BJ (cell line): ENCODE measurements around the gene NPY5R. TPM values are rescaled to one million over a fixed set of nuclear protein-coding genes. Genes with fewer than 3 reads are reported as not detected.

Experiments used
- CTCF ChIA-PET: fragments of 350-600 bp; formaldehyde crosslinking; extraction: SDS; loops from one replicate; lab custom pipeline; 2021; ENCODE audit warnings: antibody characterized with exemption, inconsistent platforms; lab: Yijun Ruan, JAX
- POLR2A ChIA-PET: fragments of 300-600 bp; sonication (Branson Sonifier 250); formaldehyde crosslinking; extraction: SDS; loops from one replicate; lab custom pipeline; 2021; ENCODE audit warnings: antibody characterized with exemption; lab: Charles Lee
- DNase-seq: peaks from one replicate; pipeline ENCODE4 v3.0.0-alpha.2; 2011; ENCODE audit warnings: low read depth
- H3K27me3 ChIP-seq: 2 replicates; pipeline ENCODE4 v1.6.0; 2011; ENCODE audit warnings: low read length; ENCODE audit not compliant: control insufficient read depth, insufficient read depth
- H3K36me3 ChIP-seq: 2 replicates; pipeline ENCODE4 v1.5.1; 2011; ENCODE audit warnings: low read length; ENCODE audit not compliant: control insufficient read depth, insufficient read depth
- H3K4me3 ChIP-seq: 2 replicates; pipeline ENCODE4 v1.5.1; 2011; ENCODE audit warnings: low read depth, mild to moderate bottlenecking, control low read depth, low read length
- polyA minus RNA-seq: library from RNA; depleted of rRNA, polyadenylated mRNA; stranded (reverse); fragments of >200 nt; gene quantifications from 2 replicates; pipeline ENCODE4 v1.2.3, GENCODE V29; 2011; rRNA and poly(A)+ RNA removed
- polyA plus RNA-seq: library from polyadenylated mRNA; depleted of rRNA; stranded (reverse); fragments of >200 nt; gene quantifications from 2 replicates; pipeline ENCODE4 v1.2.3, GENCODE V29; 2011; rRNA removed
- TF ChIP-seq, protein P1 (sequence below): IDR thresholded peaks from 2 replicates; pipeline ENCODE4 v1.5.1; 2011; ENCODE audit warnings: low read depth, mild to moderate bottlenecking, control low read depth, inconsistent platforms, low read length, moderate library complexity; ENCODE audit not compliant: insufficient read depth

The NPY5R gene
- polyA plus RNA-seq: not detected in 2 replicates
- not detected in 2 replicates for polyA minus RNA-seq

DNA sequence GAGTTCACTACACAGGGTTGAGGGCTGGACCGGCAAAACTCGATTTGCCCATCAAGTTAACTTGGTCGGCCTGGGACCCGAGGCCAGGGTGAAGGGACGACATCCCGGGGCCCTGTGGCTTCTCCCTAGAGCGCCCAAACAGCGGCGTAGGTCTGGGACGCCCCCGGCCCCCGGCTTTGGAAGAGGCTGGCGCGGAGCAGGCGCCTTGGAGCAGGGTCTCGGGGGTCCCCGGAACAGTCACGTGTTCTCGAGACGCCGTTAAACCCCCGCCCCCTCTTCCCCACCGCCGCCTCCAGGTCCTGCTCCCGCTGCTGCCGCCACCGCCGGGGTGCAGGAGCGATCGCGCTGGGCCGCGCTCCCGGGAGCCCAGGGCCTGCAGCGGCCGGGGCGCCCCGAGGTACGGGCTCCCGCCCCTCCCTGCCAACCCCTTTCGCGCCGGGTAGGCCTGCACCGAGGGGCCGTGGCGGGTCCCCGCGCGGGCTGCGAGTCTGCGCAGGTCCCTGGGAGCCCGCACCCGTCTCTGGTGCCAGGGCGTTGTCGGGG, at the start of gene NPY5R:
Gene NPY5R (plus strand): TSS at position 289 of the 543 bp plus-strand sequence. CDS start 6,382 bp downstream, outside the sequence.
- no peak for DNase-seq
- Histone ChIP-seq H3K4me3 (no peak within 1 kb of the TSS), H3K27me3 (peaks cover 11% of the 10 kb centered on the region), H3K36me3 (no peaks in the 10 kb centered on the region)
- TF ChIP-seq, protein P1, sequence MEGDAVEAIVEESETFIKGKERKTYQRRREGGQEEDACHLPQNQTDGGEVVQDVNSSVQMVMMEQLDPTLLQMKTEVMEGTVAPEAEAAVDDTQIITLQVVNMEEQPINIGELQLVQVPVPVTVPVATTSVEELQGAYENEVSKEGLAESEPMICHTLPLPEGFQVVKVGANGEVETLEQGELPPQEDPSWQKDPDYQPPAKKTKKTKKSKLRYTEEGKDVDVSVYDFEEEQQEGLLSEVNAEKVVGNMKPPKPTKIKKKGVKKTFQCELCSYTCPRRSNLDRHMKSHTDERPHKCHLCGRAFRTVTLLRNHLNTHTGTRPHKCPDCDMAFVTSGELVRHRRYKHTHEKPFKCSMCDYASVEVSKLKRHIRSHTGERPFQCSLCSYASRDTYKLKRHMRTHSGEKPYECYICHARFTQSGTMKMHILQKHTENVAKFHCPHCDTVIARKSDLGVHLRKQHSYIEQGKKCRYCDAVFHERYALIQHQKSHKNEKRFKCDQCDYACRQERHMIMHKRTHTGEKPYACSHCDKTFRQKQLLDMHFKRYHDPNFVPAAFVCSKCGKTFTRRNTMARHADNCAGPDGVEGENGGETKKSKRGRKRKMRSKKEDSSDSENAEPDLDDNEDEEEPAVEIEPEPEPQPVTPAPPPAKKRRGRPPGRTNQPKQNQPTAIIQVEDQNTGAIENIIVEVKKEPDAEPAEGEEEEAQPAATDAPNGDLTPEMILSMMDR: no peak
- POLR2A ChIA-PET: no interaction called here
- CTCF ChIA-PET: interaction anchor here (0.6 kb wide), 1 partner anchor 843 kb away, joined by 3 read pairs; no protein-coding TSS in a partner anchor

DNA sequence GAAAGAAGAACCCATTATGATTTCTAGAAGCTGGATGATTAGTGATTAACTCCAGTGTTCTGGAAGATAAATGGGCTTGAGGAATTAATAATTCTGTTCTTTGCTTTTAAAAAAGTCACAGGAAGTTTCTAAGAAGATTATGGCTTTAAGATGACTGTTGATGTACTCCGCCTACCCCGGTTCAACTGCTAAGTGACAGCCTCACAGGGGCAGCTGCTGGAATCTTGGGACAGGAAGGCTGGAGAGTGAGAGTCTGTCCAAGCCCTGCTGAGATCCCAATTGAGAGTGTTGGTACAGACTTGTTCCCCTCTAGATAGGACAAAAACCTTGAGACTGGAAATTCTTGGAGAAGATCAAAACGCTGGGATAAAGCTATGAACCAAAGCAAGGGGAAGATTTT, 48.6 kb upstream of the NPY5R start:
- ChIA-PET POLR2A (no interaction called here), CTCF (no interaction called here)
- no peaks in the 10 kb centered on the region for H3K27me3 ChIP-seq
- TF ChIP-seq, protein P1: no peak
- no peak for DNase-seq
- no peak overlapping the region for H3K4me3 ChIP-seq
- no peaks in the 10 kb centered on the region for H3K36me3 ChIP-seq

DNA sequence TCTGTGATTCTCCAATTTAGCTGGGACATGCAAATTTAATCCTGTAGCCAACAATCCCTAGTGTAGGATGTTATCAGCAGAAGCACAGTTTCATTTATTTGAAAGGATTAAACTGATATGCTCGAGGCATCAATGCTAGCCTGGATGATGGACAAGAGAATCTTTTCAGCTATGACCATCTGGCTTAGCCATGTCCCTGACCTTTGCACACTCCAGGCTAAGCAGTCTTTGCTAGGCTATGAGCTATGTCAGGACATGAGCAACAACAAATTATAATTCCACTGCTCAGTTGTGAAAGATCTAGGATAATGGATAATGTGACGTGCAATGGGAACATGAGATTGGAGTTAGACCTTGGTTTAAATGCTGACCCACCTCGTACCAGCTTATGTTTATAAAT, 43.2 kb upstream of the NPY5R start:
- Histone ChIP-seq H3K4me3 (no peak overlapping the region), H3K36me3 (no peaks in the 10 kb centered on the region), H3K27me3 (no peaks in the 10 kb centered on the region)
- DNase-seq: no peak
- ChIA-PET CTCF (interaction anchor here (1.8 kb wide), 1 partner anchor 10 kb away, joined by 5 read pairs; no protein-coding TSS in a partner anchor), POLR2A (no interaction called here)
- TF ChIP-seq, protein P1: no peak

DNA sequence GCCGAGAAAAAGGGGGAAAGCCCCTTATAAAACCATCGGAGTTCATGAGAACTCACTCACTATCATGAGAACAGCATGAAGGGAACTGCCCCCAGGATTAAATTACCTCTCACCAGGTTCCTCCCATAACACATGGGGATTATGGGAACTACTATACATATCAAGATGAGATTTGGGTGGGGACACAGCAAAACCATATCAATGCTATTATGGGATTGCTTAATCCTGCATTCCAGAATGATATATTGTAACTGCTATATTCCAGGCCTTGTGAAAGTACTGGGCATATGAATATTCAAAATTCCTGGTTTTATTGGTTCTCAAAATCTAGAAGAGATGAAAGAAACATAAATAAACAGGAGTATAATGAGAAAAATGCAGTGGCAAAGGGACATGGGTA, 40.6 kb upstream of the NPY5R start:
- Histone ChIP-seq H3K27me3 (no peaks in the 10 kb centered on the region), H3K4me3 (no peak overlapping the region), H3K36me3 (no peaks in the 10 kb centered on the region)
- ChIA-PET CTCF (no interaction called here), POLR2A (no interaction called here)
- TF ChIP-seq, protein P1: no peak
- no peak for DNase-seq

DNA sequence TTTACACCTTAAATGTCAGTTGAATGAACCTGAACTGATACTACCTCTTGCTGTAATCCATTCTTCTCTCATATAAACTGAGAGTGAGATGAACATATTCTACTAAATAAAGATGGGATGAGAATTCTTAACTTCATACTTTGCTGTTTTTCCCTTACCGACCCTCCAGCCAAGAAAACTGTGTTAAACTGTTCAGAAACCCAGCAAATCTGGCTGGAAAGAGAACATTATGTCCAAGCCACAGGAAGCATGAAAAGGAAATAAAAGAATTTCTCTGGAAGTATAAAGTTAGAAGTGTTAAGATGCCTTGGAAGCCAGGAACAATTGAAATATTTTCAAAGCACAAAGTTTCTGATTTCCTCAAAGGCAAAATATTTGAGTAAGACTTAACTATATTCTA, 34.2 kb upstream of the NPY5R start:
- Histone ChIP-seq H3K4me3 (no peak overlapping the region), H3K36me3 (no peaks in the 10 kb centered on the region), H3K27me3 (no peaks in the 10 kb centered on the region)
- TF ChIP-seq, protein P1: no peak
- POLR2A ChIA-PET: no interaction called here
- DNase-seq: no peak
- CTCF ChIA-PET: interaction anchor here (1.9 kb wide), 1 partner anchor 23 kb away, joined by 8 read pairs; the partner anchor contains the start of gene NPY1R
